Upper lobe of right lung (tissue), 1 donor: ENCODE results near the gene TLE2. TPM values are rescaled to one million over a fixed set of nuclear protein-coding genes. Genes with fewer than 3 reads are reported as not detected.

ENCODE experiments used
- ATAC-seq: fragments of 200-7000 bp; cut with Tn5 transposase; one replicate; pipeline ENCODE4 v1.9.1; 2020; ENCODE audit warnings: mild to moderate bottlenecking, moderate library complexity
- DNase-seq: peaks from one replicate; pipeline ENCODE4 v3.0.0-alpha.2; 2020
- H3K27ac ChIP-seq: fragments of 200-600 bp; one replicate; pipeline ENCODE4 v1.8.0; 2022
- H3K27me3 ChIP-seq: fragments of 200-600 bp; one replicate; pipeline ENCODE4 v1.8.0; 2022; ENCODE audit warnings: mild to moderate bottlenecking
- H3K36me3 ChIP-seq: fragments of 200-600 bp; one replicate; pipeline ENCODE4 v1.8.0; 2022
- H3K4me1 ChIP-seq: fragments of 200-600 bp; one replicate; pipeline ENCODE4 v1.8.0; 2022
- H3K4me3 ChIP-seq: fragments of 200-600 bp; one replicate; pipeline ENCODE4 v1.8.0; 2022; ENCODE audit warnings: mild to moderate bottlenecking
- H3K9me3 ChIP-seq: fragments of 200-600 bp; one replicate; pipeline ENCODE4 v1.8.0; 2022
- intact Hi-C: fragments of 100-400 bp; cut with DNase I; formaldehyde crosslinking; loops from one replicate; pipeline ENCODE4 v1.11.0; 2022
- total RNA-seq: library from RNA; stranded (reverse); fragmentation: NEBNext Ultra II Directional; extraction: Animal tissue kit (Norgen Biotek cat#: 25700); gene quantifications from one replicate; pipeline ENCODE4 v1.2.1, GENCODE V29; 2021
- TF ChIP-seq, protein P1 (sequence below): fragments of 200-600 bp; IDR thresholded peaks from one replicate; pipeline ENCODE4 v1.8.0; 2022; ENCODE audit warnings: antibody characterized with exemption
- donor health status: DM: no; HTN: yes; CAD: no; lungs with severe emphysema.

The TLE2 gene
- total RNA-seq, 1 donor from 2014 or later, result 58.6 TPM

DNA sequence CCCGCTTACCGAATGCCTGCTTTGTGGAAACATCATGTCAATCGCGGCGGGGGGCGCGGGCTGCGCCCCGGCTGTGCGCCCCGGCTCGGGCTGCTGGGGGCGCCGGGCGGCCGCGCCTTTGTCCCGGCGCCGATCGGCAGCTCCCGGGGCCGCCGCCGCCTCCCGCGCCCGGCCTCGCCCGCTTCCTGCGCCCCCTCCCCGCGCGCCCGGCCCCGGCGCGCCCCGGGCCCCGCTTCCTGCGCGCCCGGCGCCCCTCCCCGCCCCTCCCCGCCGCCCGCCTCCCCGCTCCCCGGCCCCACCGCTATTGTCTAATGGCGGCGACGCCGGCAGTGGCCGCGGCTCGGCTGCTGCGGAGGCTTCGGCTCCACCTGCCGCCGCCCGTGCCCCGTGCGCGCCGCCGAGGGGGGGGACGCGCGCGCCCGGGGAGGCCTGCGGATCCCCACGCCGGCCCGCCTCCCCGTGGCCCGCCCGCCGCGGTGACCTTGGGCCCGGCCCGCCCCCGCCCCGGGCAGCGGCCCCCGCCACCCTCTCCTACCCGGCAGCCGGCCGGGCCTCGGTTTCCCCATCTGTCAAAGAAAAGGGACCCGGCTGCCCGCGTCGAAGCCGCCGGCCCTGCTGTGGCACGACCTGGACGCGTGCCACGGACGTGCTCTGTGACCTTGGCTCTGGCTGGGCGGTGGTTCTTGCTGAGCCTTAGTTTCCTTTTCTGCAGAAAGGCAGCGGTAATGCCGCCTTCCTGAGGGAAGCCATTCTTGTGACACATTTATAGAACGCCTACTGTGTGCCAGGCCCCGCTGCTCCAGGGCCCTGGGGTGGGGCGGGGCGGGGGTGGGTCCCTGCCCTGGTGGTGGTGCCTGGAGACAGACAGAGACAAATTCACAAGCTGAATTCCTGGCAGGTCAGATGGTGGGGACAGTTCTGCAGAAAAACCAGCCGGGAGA lies 33.4 kb upstream of the TLE2 start, which contains the start of gene TLE5:
TLE5 (minus strand) TSS at position 331 of the 941 bp plus-strand sequence; CDS start at position 36, 295 bp downstream.
- peak; percentile 82 for ATAC-seq
- H3K9me3 ChIP-seq, result no peaks in the 10 kb centered on the region
- peaks cover 37% of the 10 kb centered on the region for H3K4me1 ChIP-seq
- intact Hi-C loops, result no loop called here
- peak within 1 kb of the TSS; percentile 97 for H3K27ac ChIP-seq
- TF ChIP-seq, protein P1, sequence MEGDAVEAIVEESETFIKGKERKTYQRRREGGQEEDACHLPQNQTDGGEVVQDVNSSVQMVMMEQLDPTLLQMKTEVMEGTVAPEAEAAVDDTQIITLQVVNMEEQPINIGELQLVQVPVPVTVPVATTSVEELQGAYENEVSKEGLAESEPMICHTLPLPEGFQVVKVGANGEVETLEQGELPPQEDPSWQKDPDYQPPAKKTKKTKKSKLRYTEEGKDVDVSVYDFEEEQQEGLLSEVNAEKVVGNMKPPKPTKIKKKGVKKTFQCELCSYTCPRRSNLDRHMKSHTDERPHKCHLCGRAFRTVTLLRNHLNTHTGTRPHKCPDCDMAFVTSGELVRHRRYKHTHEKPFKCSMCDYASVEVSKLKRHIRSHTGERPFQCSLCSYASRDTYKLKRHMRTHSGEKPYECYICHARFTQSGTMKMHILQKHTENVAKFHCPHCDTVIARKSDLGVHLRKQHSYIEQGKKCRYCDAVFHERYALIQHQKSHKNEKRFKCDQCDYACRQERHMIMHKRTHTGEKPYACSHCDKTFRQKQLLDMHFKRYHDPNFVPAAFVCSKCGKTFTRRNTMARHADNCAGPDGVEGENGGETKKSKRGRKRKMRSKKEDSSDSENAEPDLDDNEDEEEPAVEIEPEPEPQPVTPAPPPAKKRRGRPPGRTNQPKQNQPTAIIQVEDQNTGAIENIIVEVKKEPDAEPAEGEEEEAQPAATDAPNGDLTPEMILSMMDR, result no peak
- H3K36me3 ChIP-seq, result peaks cover 27% of the 10 kb centered on the region
- H3K4me3 ChIP-seq, result peak within 1 kb of the TSS; percentile 88
- peak; percentile 88 for DNase-seq
- no peaks in the 10 kb centered on the region for H3K27me3 ChIP-seq

DNA sequence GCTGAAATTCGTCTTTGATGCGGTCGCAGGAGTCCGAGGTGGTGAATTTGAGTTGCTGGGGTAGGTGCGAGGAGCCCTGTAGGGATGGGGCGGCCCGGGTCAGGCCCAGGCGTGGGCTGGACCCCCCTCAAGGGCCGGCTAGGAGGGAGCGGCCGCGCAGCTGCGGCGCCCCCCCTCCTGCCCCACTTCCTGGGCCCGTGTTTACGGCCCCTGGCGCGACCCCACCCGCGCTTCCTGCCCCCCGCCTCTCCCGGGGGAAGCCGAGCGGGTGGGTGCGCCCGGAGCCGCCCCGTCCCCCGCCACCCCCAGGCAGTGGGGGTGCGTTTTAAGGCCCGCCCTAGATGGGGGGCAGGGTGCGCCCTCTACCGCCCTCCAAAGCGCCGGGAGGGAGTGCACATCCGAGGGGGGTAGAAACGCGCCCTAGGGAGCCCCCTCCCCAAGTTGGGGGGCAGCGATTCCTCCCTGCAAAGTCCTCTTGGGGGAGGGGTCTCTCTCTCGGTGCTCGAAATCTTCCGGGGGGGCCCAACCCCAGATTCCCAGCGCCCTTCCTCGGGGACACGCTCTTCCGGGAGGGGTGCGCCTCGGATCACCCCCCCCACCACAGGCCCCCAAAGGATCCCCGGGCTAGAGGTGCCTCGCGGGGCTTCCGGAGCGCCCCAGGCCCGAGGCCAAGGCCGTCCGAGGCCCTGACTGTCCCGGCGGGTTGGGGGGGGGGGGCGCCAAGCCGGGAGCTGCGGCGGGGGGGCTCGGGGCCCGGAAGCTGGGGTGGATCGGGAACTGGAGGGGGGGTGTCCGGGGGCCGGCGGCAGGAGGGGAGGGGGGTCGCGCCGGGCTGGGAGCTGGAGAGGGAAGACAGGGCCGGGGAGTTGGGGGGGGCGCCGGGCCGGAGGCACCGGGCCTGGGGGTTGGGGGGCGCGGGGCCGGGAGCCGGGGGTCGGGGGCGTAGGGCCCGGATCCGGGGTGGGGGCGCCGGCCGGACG lies 32.4 kb upstream of the TLE2 start:
- intact Hi-C loops, result no loop called here
- H3K27ac ChIP-seq, result peak overlapping the region; percentile 97
- H3K4me1 ChIP-seq, result peaks cover 46% of the 10 kb centered on the region
- TF ChIP-seq, protein P1, result peak; percentile 39
- no peaks in the 10 kb centered on the region for H3K27me3 ChIP-seq
- peak; percentile 73 for ATAC-seq
- no peaks in the 10 kb centered on the region for H3K9me3 ChIP-seq
- peak overlapping the region; percentile 88 for H3K4me3 ChIP-seq
- peaks cover 36% of the 10 kb centered on the region for H3K36me3 ChIP-seq
- peak; percentile 83 for DNase-seq

DNA sequence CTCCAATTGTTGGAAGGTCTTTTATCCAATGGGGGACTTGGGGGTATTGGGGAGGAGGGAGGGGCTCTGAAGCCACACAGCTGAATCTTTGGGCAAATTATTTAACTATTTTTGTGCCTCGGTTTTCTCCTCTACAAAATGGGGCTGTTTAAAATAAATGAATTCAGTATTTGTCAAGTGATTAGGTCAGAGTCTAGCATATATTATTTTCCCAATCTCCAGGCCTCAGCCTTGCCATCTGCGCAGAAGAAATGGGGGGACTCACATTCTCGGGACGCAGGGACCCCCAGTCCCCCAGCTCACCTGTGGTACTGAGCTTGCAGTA lies 31.7 kb upstream of the TLE2 start:
- Histone ChIP-seq H3K9me3 (no peaks in the 10 kb centered on the region), H3K4me1 (peaks cover 46% of the 10 kb centered on the region), H3K27me3 (no peaks in the 10 kb centered on the region), H3K4me3 (peak overlapping the region; percentile 88), H3K36me3 (peaks cover 39% of the 10 kb centered on the region), H3K27ac (peak overlapping the region; percentile 97)
- TF ChIP-seq, protein P1, result no peak
- DNase-seq, result no peak
- ATAC-seq, result no peak
- intact Hi-C loops, result no loop called here

DNA sequence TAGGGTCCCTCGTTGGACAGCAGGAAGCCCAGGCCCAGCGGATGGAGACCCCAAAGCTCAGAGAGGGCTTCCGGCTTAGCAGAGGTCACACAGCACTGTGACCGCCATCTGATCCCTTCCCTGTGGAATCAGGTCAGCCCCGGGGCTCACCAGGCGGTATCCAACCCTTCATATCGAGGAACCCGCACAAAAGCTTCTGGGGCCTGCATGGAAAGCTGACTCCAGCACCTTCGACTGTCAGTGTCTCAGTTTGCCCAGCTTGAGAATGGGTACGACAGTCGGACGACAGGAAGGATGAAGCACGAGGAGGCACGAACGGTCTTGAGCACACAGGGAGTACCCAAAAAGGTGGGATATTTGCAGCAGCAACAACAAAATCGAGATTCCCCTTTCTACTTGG lies 30.6 kb upstream of the TLE2 start:
- Histone ChIP-seq H3K36me3 (peaks cover 51% of the 10 kb centered on the region), H3K27me3 (no peaks in the 10 kb centered on the region), H3K27ac (no peak overlapping the region), H3K9me3 (no peaks in the 10 kb centered on the region), H3K4me3 (peak overlapping the region; percentile 88), H3K4me1 (peaks cover 38% of the 10 kb centered on the region)
- intact Hi-C loops, result no loop called here
- ATAC-seq (no peak), DNase-seq (no peak)
- TF ChIP-seq, protein P1, result no peak

DNA sequence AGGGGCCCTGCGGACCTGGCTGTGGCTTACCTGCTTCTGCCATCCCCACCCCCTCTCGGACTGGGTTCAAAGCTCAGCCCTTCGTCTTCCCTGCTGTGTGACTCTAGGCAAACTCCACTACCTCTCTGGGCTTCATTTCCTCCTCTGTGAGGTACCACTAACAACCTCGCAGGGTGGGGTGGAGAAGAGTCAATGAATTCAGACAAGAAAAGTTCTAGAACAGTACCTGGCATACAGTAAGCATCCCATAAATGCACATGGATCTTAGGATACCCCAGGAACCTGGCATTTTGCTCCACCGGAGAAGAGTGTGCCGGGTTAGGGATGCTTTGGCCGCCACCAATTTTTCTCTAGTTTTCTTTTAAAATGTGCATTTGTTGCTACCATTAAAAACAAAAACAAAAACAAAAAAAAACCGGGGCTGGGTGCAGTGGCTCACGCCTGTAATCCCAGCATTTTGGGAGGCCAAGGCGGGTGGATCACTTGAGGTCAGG lies 29.8 kb upstream of the TLE2 start:
- no peak for DNase-seq
- Histone ChIP-seq H3K4me1 (peaks cover 38% of the 10 kb centered on the region), H3K4me3 (peak overlapping the region; percentile 14), H3K27me3 (no peaks in the 10 kb centered on the region), H3K27ac (peak overlapping the region; percentile 42), H3K36me3 (peaks cover 58% of the 10 kb centered on the region), H3K9me3 (no peaks in the 10 kb centered on the region)
- intact Hi-C loops, result no loop called here
- TF ChIP-seq, protein P1, result no peak
- no peak for ATAC-seq
